Adrenal gland (tissue), 5 donors: Measurements from ENCODE around the gene FLNC.

Experiments
- CTCF ChIP-seq, 6 experiments: fragments of 450-650 bp in 4 of 6; fragments of 200-600 bp in 2 of 6; sonication (generic) in 1 of 6; IDR thresholded peaks; 1 replicate in 5 of 6; 2 replicates in 1 of 6; pipeline versions ENCODE4 v1.5.1 to v1.8.0; 2016 to 2021; ENCODE audit warnings: antibody characterized with exemption in 6 of 6, mild to moderate bottlenecking in 2 of 6, moderate library complexity in 1 of 6
- POLR2A ChIP-seq, 2 donors: fragments of 450-650 bp; IDR thresholded peaks; one replicate each; pipeline ENCODE4 v1.6.1; 2017; ENCODE audit warnings: antibody characterized with exemption in 2 of 2, mild to moderate bottlenecking in 2 of 2, moderate library complexity in 1 of 2
- donor health status: DM: no; HTN: no; CAD: no.

GRCh38 chr7:128809363-128809762 lies 20.8 kb upstream of the FLNC start:
- no peak for TF ChIP-seq CTCF (IDR thresholded peaks at IDR 0.05)
- no peak for TF ChIP-seq POLR2A (IDR thresholded peaks at IDR 0.05)
